ENCODE results near the gene PHACTR1. TPM values are rescaled to one million over a fixed set of nuclear protein-coding genes. Genes with fewer than 3 reads are reported as not detected.
A peak's percentile ranks its signal among the peaks of the same experiment; 100 is the strongest.

PHACTR1 gene
- total and polyA plus RNA-seq, 9 of the 15 experiments (the other 6 are each of a cell fraction or from before 2014, with no cell fraction given) = 11.5 to 32.6 (median 22.0) TPM

GRCh38 chr6:13328076-13328874, 611.7 kb downstream of the PHACTR1 start, which contains the start of gene TBC1D7 (continued):
- no peak for TF ChIP-seq KAT8 (IDR thresholded peaks at IDR 0.05; ENCODE audit: low read depth)
- TF ChIP-seq EP300 (IDR thresholded peaks at IDR 0.05; ENCODE audit: low read length) = no peak
- peak; percentile 80 for TF ChIP-seq ZNF121 (CRISPR knock-in tag; conservative IDR thresholded peaks at IDR 0.05)
- TF ChIP-seq ZC3H11A (IDR thresholded peaks at IDR 0.05; ENCODE audit: low read depth, low read length) = no peak
- no peak for TF ChIP-seq ZNF764 (CRISPR knock-in tag; IDR thresholded peaks at IDR 0.05; ENCODE audit: low read depth)

GRCh38 chr6:13328875-13329183, 612.3 kb downstream of the PHACTR1 start:
- in situ Hi-C loops (cut with MboI) = no loop called here
- no peaks in the 10 kb centered on the region for H3K9me1 ChIP-seq (ENCODE audit: control insufficient read depth, insufficient read depth, low read length)
- TF ChIP-seq ZNF318 (IDR thresholded peaks at IDR 0.05; ENCODE audit: borderline replicate concordance in 1 of 2, low read depth in 1 of 2) = 0 out of 4 replicates have a peak, but pooled peaks of 1 of the 2 experiments have one; percentile 4
- TF ChIP-seq TRIM28 (IDR thresholded peaks at IDR 0.05) = no peak
- TF ChIP-seq EWSR1 (IDR thresholded peaks at IDR 0.05; ENCODE audit: borderline replicate concordance, low read depth, partially characterized antibody) = no peak
- TF ChIP-seq ZNF668 (CRISPR knock-in tag; IDR thresholded peaks at IDR 0.05) = no peak
- 0 out of 2 replicates have a peak, but pooled peaks have one; percentile 50 for TF ChIP-seq HMBOX1 (IDR thresholded peaks at IDR 0.05)
- TF ChIP-seq TGIF2 (CRISPR knock-in tag; IDR thresholded peaks at IDR 0.05) = no peak

More at GRCh38 chr6:13328875-13329183, 612.3 kb downstream of the PHACTR1 start:
- Histone ChIP-seq H3K4me2 (ENCODE audit: insufficient read depth, low read length) (peak overlapping the region; percentile 95), H2AFZ (ENCODE audit: low read depth, low read length) (peak overlapping the region; percentile 96), H3K27me3 (ENCODE audit: control insufficient read depth in 2 of 2, insufficient read depth in 2 of 2, low read length in 2 of 2) (no peaks in the 10 kb centered on the region; a peak in 1 of 5 replicates), H4K20me1 (replicated peaks; ENCODE audit: control insufficient read depth, insufficient read depth, low read length) (no peaks in the 10 kb centered on the region), H3K4me3 (peak overlapping the region; percentile 87), H3K9ac (ENCODE audit: insufficient read depth in 1 of 2, low read depth in 2 of 2, low read length in 2 of 2) (peak overlapping the region; percentile 89 to 93), H3K27ac (ENCODE audit: extremely low read depth, low read depth, low read length) (peak overlapping the region; percentile 89), H3K9me3 (replicated peaks; ENCODE audit: control insufficient read depth, insufficient read depth, low read depth, low read length) (no peaks in the 10 kb centered on the region), H3K36me3 (ENCODE audit: control insufficient read depth, insufficient read depth, low read length) (peaks cover 17% of the 10 kb centered on the region), H3K4me1 (replicated peaks in 1 of 2; ENCODE audit: control insufficient read depth in 2 of 2, insufficient read depth in 2 of 2, low read length in 2 of 2) (peaks cover 11 to 22% of the 10 kb centered on the region in 2 experiments), H3K79me2 (ENCODE audit: control insufficient read depth, insufficient read depth, low read length) (peaks cover 30% of the 10 kb centered on the region)
- ChIA-PET POLR2A (interaction anchor here (0.7 to 1.5 kb wide), 7 partner anchors 19 to 159 kb away, joined by 3 to 4 read pairs (median 3); partner anchors contain the start of gene GFOD1), CTCF (ENCODE audit: low intra/inter-chr PET ratio) (interaction anchor here (0.6 to 2.0 kb wide), 2 partner anchors 118 to 134 kb away, joined by 5 to 12 read pairs; no protein-coding TSS in a partner anchor)
- WGBS (ENCODE audit: insufficient coverage, low coverage, missing lambda C conversion rate) = 5% methylated on average over 2 of the region's 2 CpGs
- intact Hi-C loops (cut with micrococcal nuclease) = loop anchor here (1.0 kb wide), 2 partner anchors 55 to 100 kb away; no protein-coding TSS in a partner anchor
- FAIRE-seq (no peak), DNase-seq (ENCODE audit: extremely low read depth in 1 of 4, low spot score in 3 of 4) (no peak), ATAC-seq (no peak)
- TSS peak; percentile 98 for BruUV-seq (replicated peaks)
